ENCODE measurements around the gene NUDT14. TPM values are rescaled to one million over a fixed set of nuclear protein-coding genes. Genes with fewer than 3 reads are reported as not detected.

NUDT14 gene
- polyA plus RNA-seq, 10 donors: 7.3 to 19.6 (median 13.8) TPM

GRCh38 chr14:105177082-105177481 lies 4.0 kb downstream of the NUDT14 start:
- no peak for DNase-seq

DNA sequence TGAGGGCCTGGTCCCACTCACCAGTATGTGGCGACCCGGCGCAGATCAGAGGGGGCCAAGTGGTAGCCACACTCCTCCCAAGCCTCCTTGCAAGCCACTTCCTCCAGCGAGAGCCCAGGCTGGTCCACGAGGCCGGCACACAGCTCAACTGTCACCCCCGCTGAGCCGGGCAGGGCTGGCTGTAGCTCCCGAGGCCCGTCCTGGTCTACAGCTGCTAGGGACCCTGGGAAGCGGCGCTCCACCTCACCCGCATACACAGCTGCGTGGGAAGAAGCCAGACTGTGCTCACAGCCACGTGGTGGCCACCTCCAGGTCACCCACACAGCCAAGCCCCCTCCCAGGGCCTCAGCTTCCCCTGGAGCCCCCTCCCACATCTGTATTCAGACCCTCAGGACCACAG lies 4.6 kb downstream of the NUDT14 start:
- peak in 1 of 3 donors; percentile 68 for DNase-seq

- DNase-seq: no peak
These were observed 6.9 kb downstream of the NUDT14 start for GRCh38 chr14:105173901-105174894.

- DNase-seq: no peak
These were observed 8.0 kb downstream of the NUDT14 start for GRCh38 chr14:105173145-105173544.

DNA sequence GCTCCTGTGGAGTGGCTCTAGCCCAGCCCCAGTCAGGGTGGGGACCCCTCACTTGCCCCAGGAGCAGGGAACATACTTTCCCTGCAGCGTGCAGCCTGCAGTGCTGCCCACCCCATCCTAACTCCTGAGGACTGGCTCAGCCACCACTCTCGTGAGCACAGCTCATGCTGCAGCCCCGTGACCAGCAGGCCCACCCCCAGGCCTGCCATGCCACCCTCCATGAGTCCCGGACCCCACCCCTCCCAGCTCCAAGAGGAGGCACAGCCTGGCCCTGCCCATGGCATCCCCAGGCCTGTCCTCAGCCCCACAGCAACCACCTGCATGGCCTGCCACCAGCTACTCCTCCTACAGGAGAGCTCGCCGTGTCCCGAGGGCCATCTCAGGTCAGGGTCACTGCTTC lies 8.6 kb downstream of the NUDT14 start:
- DNase-seq: no peak

DNA sequence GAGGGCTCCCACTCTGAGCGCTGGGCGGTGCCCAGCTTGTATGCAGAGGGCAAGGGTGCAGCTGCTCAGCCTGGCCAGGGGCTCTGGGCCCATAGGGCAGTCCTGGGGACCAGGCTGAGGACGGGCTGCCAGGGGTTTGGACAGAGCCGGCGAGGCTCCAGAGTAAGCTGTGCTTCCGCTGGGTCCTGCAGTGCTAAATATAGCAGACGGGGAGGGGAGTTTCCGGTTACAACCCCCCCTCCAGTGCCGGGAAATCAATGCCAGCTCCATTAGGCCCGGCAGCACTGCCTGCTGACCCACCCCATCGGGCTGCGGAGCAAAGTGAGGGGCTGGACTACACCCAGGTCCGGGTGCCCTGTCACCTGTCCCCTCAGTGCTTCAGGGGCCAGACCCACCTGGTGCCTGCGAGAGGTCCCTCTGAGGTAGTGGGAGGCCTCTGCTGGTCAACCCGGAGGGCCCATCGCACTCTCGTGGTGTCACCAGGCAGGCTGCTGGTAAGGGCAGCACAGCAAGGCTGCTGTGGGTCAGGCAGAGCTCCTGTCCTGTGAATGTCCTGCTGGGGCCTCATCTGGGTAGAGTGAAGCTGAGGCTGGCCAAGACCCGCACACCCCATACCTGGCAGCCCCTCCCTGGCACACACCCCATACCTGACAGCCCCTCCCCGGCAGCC lies 10.0 kb downstream of the NUDT14 start:
- DNase-seq: peak in 2 of 3 donors; percentile 45 to 53

DNA sequence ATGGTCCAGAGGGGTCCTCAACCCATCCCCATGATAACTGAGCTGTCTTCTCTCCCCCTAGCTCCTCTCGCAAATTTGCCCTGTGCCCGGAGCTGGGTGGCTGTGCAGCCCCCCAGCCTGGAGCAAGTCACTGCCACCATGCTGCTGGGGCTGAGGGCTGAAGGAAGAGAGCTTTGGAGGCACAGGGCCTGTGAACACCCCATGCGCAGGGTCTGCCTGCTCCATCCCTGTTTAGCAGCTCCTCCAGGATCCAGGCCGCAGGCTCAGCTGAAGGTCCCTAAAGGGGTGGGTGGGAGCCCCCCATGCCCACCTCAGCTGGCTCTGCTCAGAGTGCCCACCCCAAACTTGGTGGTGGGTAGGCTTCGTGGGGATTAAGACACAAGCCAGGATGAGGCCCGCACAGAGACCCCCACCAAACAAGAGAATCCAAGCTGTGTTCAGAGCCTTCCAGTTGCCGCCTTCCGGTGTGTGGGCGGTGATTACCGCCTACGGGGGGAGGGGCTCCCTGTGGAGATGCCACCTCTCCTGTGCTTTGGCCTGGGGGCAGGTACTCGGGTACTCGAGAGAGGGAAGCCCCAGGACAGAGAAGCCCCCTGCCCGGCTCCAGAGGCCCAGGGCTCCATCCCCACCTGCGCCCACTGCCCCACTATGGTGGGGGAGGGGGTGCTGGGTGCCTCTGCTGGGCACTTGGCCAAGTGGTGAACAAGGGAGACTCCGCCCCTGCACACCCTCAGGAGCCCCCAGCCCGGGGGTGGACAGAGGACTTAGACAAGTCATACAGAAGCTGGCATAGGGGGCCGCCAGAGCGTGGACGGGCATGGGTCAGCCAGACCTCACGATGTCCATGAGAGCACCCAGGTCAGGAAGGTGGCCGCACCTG lies 11.1 kb downstream of the NUDT14 start:
- DNase-seq: no peak

DNA sequence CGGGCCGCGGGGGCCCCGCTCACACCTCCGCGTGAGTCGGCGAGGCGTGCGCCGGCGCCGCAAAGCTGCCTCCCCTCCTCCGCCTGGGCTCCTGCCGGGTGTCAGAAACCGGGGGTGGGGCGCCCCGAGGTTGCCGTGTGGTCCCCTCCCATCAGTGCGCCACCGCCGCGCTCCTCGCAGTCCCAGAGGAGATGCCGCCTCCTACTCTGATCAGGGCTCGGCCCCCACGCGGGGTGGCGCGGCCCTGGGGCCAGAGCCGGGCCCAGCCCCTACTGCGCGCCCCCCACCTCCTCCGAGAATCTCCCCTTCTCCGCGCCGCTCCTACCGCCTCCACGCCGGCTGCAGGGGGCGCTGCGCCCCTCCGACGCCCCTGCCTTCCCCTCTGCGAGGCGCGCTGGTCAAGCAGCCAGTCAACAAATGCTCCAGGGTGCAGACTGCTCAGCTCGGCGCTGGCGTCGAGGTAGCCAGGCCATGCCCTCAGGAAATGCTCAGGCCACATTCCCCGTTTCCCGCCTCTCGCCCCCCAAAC lies 12.1 kb downstream of the NUDT14 start:
- peak in 1 of 3 donors; percentile 62 for DNase-seq

DNA sequence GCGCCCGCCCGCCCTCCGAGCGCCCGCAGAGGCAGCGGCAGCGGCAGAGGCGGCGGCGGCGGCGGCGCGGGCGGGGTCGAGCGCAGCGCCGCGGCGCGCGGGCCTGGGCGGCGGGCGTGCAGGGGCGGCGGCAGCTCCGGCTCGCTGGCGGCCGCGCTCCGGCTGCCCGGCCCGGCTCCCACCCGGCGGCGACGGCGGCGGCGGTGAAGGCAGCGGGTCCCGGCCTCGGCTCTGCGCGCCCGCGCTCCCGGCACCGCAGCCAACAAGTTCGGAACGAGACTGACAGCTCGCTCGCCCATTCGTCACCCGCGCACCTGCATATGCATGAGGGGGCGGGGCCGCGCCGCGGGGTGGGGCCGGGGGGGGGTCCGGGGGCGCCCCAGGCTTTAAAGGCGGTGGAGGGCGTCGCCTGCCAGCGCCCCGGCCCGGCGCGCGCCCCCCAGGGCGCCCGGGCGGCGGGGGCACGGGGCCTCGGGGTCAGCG lies 12.6 kb downstream of the NUDT14 start, which contains the start of gene JAG2:
Gene JAG2, minus strand, starts transcription at position 281 of the 483 bp plus-strand sequence. CDS start 356 bp downstream, outside the sequence.
- DNase-seq: no peak

- DNase-seq: no peak
These were observed 13.1 kb downstream of the NUDT14 start for GRCh38 chr14:105168093-105168420.

GRCh38 chr14:105167303-105168092 lies 13.6 kb downstream of the NUDT14 start:
- peak in 1 of 3 donors; percentile 62 for DNase-seq

GRCh38 chr14:105166571-105167302 lies 14.4 kb downstream of the NUDT14 start:
- DNase-seq: no peak

- DNase-seq: no peak
These were observed 15.2 kb downstream of the NUDT14 start for GRCh38 chr14:105165761-105166485.

DNA sequence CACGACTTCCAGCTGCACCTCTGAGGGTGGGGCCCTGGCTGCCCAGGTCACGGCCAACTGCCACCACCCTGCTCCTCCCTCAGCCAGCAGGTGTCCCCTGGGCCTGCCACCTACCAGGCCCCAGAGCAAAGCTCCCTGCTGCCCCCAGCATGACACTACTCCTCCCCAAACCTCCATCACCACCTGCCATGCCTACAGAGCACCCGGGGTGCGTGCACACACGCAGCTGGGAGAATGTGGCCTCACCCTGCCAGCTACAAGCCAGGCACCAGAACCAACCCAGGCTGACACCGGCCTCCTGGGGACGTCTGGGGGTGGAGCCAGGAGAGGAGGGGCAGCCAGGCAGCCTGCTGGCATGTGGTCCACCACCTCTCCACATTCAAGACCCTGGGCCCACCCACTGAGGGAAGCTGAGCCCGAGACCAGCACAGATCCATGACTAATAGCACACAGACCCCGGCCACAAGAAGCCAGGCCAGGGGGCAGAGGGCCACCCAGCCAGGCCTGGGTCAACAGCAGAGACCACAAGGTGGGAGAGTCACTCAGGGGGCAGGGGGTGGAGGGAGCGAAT lies 15.9 kb downstream of the NUDT14 start:
- DNase-seq: no peak

DNA sequence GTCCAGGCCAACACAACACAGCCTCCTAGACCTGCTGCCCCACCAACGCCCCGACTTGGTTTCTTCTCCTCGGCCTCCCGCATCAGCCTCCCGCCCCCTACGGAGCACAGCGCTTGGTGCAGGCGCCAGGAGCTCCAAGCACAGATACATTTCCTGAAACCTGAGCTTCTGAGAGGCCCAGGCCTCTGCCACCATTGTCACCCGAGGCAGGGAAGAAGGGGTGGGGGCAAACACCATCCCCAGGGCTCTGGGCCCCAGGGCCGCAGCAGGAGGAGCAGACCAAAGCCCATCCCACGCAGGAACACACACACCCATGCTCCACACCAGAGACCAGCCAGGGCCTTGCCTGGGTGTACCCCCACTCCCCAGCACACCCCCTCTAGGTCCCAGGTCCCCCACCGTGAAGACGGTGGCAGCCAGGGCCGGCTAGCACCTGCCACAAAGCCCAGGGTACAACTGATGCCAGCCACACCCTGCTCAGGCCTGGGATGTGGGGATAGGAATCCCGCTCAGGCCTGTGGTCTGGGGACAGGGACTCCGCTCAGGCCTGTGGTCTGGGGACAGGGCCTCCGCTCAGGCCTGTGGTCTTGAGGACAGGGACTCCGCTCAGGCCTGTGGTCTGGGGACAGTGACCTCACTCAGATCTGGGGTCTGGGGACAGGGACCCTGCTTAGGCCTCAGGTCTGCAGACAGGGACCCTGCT lies 17.9 kb downstream of the NUDT14 start:
- no peak for DNase-seq

DNA sequence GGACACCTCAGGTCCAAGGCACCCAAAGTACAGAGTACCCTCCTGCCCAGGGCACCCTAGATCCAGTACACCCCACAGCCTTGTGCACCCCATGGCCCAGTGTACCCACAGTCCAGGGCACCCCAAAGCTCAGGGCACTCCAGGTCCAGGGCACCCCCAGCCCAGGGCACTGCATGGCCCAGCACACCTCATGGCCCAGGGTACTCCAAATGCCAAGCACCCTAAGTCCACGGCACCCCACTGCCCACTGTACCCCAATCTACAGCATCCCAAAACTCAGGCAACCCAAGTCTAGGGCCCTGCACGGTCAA lies 18.5 kb downstream of the NUDT14 start:
- no peak for DNase-seq

GRCh38 chr14:105161964-105162668 lies 19.0 kb downstream of the NUDT14 start:
- DNase-seq: no peak

GRCh38 chr14:105161309-105161708 lies 19.8 kb downstream of the NUDT14 start:
- no peak for DNase-seq
